ENCODE data around the gene COQ8A.

DNA sequence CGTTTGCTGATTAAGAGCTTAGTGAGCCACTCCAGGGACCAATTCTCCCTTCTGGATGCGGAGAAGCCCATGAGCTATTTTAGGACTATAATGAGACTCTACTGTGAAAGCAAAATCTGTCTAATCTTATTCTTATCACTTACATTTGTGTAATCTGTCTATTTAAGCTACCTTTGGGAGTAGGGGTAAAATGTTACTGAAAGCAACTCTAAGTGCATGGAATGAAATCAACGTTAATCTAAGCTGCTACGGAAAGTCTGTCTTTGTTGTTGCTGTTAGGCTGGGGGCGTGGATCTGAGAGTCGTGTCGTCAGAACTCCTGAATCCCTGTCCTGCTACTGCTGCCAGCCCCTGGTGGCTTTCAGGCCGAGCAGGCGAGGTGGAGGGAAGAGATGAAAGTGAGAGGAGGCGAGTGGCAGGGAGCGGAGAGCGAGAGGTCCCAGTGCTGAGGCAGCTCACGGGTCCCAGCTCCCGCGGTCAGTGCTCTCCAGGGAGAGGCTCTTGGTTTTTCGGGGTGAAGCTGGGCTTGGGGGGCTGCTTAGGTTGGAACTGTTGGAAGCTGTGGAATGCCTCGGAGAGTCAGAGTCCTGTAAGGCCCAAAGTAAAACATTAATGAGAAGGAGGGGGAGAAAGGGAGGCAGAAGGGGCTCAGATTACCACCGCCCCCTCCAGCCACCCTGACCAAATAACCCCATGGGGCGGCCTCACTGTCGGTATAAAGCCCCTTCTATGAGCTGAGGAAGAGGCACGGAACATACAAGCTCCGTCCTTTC is 53.9 kb downstream of the COQ8A start:
- TF ChIP-seq, protein P1, sequence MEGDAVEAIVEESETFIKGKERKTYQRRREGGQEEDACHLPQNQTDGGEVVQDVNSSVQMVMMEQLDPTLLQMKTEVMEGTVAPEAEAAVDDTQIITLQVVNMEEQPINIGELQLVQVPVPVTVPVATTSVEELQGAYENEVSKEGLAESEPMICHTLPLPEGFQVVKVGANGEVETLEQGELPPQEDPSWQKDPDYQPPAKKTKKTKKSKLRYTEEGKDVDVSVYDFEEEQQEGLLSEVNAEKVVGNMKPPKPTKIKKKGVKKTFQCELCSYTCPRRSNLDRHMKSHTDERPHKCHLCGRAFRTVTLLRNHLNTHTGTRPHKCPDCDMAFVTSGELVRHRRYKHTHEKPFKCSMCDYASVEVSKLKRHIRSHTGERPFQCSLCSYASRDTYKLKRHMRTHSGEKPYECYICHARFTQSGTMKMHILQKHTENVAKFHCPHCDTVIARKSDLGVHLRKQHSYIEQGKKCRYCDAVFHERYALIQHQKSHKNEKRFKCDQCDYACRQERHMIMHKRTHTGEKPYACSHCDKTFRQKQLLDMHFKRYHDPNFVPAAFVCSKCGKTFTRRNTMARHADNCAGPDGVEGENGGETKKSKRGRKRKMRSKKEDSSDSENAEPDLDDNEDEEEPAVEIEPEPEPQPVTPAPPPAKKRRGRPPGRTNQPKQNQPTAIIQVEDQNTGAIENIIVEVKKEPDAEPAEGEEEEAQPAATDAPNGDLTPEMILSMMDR (IDR thresholded peaks at IDR 0.05): no peak
- TF ChIP-seq, protein P2, sequence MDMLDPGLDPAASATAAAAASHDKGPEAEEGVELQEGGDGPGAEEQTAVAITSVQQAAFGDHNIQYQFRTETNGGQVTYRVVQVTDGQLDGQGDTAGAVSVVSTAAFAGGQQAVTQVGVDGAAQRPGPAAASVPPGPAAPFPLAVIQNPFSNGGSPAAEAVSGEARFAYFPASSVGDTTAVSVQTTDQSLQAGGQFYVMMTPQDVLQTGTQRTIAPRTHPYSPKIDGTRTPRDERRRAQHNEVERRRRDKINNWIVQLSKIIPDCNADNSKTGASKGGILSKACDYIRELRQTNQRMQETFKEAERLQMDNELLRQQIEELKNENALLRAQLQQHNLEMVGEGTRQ (IDR thresholded peaks at IDR 0.05; ENCODE audit: borderline replicate concordance, low read depth, low read length): no peak
- TF ChIP-seq POLR2AphosphoS5 (IDR thresholded peaks at IDR 0.05; ENCODE audit: low read depth, low read length): no peak
